Endothelial cell of umbilical vein (primary cell): ENCODE measurements around the gene POU6F2.

Experiments used
- EZH2 ChIP-seq: IDR thresholded peaks from 2 replicates; pipeline ENCODE4 v1.6.1; 2012; ENCODE audit warnings: borderline replicate concordance, low read depth, mild to moderate bottlenecking, moderate library complexity, low read length, inconsistent platforms; ENCODE audit not compliant: severe bottlenecking
- GATA2 ChIP-seq: IDR thresholded peaks from 2 replicates; pipeline ENCODE4 v1.7.0; 2011; ENCODE audit warnings: low read depth, mild to moderate bottlenecking, moderate library complexity, mixed read lengths, low read length; ENCODE audit not compliant: insufficient read length, insufficient read depth
- MAX ChIP-seq: IDR thresholded peaks from 2 replicates; pipeline ENCODE4 v1.6.1; 2011; ENCODE audit not compliant: insufficient read depth, insufficient read length
- MYC ChIP-seq: IDR thresholded peaks from one replicate; pipeline ENCODE4 v1.6.1; 2011; ENCODE audit warnings: mild to moderate bottlenecking, low read depth, low read length
- POLR2A ChIP-seq: IDR thresholded peaks from 2 replicates; pipeline ENCODE4 v1.6.1; 2012; ENCODE audit warnings: low read depth, mild to moderate bottlenecking, control low read depth, low read length
- POLR2AphosphoS5 ChIP-seq: IDR thresholded peaks from 2 replicates; pipeline ENCODE4 v1.6.1; 2012; ENCODE audit warnings: low read depth, mild to moderate bottlenecking, control low read depth, low read length, moderate library complexity; ENCODE audit not compliant: insufficient read depth
- TF ChIP-seq, protein P1 (sequence below), 2 donors: IDR thresholded peaks; 1 replicate in 1 of 2; 2 replicates in 1 of 2; pipeline ENCODE4 v1.5.1; 2011; ENCODE audit warnings: low read length in 2 of 2, mild to moderate bottlenecking in 2 of 2, moderate library complexity in 2 of 2, control low read depth in 1 of 2, inconsistent platforms in 1 of 2, low read depth in 1 of 2; ENCODE audit not compliant: insufficient read depth in 1 of 2; ENCODE audit errors: extremely low read depth in 1 of 2

GRCh38 chr7:39125846-39126245 lies 148.1 kb downstream of the POU6F2 start:
- TF ChIP-seq, protein P1, sequence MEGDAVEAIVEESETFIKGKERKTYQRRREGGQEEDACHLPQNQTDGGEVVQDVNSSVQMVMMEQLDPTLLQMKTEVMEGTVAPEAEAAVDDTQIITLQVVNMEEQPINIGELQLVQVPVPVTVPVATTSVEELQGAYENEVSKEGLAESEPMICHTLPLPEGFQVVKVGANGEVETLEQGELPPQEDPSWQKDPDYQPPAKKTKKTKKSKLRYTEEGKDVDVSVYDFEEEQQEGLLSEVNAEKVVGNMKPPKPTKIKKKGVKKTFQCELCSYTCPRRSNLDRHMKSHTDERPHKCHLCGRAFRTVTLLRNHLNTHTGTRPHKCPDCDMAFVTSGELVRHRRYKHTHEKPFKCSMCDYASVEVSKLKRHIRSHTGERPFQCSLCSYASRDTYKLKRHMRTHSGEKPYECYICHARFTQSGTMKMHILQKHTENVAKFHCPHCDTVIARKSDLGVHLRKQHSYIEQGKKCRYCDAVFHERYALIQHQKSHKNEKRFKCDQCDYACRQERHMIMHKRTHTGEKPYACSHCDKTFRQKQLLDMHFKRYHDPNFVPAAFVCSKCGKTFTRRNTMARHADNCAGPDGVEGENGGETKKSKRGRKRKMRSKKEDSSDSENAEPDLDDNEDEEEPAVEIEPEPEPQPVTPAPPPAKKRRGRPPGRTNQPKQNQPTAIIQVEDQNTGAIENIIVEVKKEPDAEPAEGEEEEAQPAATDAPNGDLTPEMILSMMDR (IDR thresholded peaks at IDR 0.05; ENCODE audit: extremely low read depth in 1 of 2, insufficient read depth in 1 of 2, low read depth in 1 of 2, low read length in 2 of 2) = no peak
- TF ChIP-seq POLR2A (no peak), MAX (no peak), POLR2AphosphoS5 (no peak), MYC (no peak), GATA2 (no peak), EZH2 (no peak)
